Choroid plexus epithelial cell (primary cell): Measurements from ENCODE around the gene IGFBP4.

Experiments
- DNase-seq: peaks from one replicate; pipeline ENCODE4 v3.0.0-alpha.2; 2010; ENCODE audit warnings: low read depth
- H3K4me3 ChIP-seq: 2 replicates; pipeline ENCODE4 v1.5.1; 2011; ENCODE audit warnings: low read depth, mild to moderate bottlenecking, control low read depth, low read length, moderate library complexity
- TF ChIP-seq, protein P1 (sequence below): conservative IDR thresholded peaks from 2 replicates; pipeline ENCODE4 v1.5.1; 2011; ENCODE audit warnings: low read depth, mild to moderate bottlenecking, control low read depth, inconsistent platforms, low read length, moderate library complexity

IGFBP4 gene

DNA sequence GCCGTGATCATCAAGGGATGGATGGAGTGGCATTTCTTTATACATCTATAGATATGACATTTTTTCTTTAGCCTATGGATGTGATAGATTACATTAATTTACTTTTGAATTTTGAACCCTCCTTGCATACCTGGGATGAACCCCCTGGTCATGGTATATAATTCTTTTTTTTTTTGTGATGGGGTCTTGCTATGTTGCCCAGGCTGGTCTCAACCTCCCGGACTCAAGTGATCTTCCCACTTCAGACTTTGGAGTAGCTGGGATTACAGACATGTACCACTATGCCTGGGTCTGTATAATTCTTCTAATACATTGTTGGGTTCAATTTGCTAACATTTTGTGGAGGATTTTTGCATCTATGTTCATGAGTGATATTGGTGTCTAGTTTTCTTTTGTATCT is 59.9 kb downstream of the IGFBP4 start:
- H3K4me3 ChIP-seq, result no peak overlapping the region
- DNase-seq, result no peak
- TF ChIP-seq, protein P1, sequence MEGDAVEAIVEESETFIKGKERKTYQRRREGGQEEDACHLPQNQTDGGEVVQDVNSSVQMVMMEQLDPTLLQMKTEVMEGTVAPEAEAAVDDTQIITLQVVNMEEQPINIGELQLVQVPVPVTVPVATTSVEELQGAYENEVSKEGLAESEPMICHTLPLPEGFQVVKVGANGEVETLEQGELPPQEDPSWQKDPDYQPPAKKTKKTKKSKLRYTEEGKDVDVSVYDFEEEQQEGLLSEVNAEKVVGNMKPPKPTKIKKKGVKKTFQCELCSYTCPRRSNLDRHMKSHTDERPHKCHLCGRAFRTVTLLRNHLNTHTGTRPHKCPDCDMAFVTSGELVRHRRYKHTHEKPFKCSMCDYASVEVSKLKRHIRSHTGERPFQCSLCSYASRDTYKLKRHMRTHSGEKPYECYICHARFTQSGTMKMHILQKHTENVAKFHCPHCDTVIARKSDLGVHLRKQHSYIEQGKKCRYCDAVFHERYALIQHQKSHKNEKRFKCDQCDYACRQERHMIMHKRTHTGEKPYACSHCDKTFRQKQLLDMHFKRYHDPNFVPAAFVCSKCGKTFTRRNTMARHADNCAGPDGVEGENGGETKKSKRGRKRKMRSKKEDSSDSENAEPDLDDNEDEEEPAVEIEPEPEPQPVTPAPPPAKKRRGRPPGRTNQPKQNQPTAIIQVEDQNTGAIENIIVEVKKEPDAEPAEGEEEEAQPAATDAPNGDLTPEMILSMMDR, result no peak

DNA sequence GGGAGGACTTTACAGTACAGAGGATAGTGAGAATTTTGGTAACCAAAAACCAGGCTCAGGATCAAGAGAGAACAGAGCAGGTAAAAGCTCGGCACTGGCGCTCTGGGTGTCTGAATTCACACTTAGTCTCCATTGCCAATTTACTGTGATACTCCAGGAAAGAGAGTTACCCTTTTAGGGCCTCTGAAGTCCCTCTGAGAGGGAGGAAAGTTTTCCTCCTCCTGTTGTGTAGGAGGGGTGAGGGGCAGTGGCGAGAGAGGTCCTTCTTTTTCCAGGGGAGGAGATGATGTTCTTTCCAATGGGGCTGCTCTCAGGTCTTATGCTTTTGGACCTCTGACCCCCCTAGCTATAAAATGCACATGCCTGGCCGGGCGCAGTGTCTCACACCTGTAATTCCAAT is 63.5 kb downstream of the IGFBP4 start:
- DNase-seq, result no peak
- H3K4me3 ChIP-seq, result no peak overlapping the region
- TF ChIP-seq, protein P1, result no peak
